ENCODE data around the gene SHANK2. TPM values are rescaled to one million over a fixed set of nuclear protein-coding genes. Genes with fewer than 3 reads are reported as not detected.
A peak's percentile ranks its signal among the peaks of the same experiment; 100 is the strongest.

Gene SHANK2
- total and polyA plus RNA-seq, 7 donors: 3.5 to 43.8 (median 8.0) TPM

DNA sequence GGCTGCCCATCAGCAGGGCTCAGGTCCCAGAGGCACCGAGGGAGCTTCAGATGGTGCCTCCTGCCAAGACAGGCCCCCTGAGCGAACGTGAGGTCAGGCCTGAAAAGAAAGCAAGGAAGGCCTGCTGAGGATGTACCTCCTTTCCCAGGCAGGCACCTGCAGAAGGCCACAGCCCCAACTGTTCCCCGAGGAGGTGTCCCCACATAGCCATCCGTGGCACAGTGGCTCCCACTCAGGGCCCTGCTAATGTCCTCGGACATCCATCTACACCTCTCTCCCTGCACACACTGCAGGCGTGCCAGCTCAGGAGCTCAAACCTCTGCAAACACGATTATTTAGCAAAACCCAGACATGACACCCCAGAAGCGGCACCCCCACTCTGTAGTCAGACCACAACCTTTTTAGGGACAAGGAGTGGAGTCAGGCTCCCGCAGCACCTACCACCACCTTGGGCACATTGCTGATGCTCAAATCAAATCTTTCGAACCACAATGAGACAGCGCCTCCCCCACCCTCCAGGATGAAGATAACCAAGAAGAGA lies 36.9 kb downstream of the SHANK2 start:
- Histone ChIP-seq H3K27ac (no peak overlapping the region), H3K36me3 (no peaks in the 10 kb centered on the region), H3K27me3 (no peaks in the 10 kb centered on the region), H3K4me1 (peaks cover 0 to 15% (median 9%) of the 10 kb centered on the region in 4 donors), H3K4me3 (no peak overlapping the region), H3K9me3 (no peaks in the 10 kb centered on the region)
- WGBS, 2 donors: 93% methylated on average over 12 of the region's 12 CpGs
- TF ChIP-seq POLR2A (IDR thresholded peaks at IDR 0.05) (no peak), EP300 (IDR thresholded peaks at IDR 0.05) (no peak), POLR2AphosphoS5 (IDR thresholded peaks at IDR 0.05) (no peak)
- TF ChIP-seq, protein P1, sequence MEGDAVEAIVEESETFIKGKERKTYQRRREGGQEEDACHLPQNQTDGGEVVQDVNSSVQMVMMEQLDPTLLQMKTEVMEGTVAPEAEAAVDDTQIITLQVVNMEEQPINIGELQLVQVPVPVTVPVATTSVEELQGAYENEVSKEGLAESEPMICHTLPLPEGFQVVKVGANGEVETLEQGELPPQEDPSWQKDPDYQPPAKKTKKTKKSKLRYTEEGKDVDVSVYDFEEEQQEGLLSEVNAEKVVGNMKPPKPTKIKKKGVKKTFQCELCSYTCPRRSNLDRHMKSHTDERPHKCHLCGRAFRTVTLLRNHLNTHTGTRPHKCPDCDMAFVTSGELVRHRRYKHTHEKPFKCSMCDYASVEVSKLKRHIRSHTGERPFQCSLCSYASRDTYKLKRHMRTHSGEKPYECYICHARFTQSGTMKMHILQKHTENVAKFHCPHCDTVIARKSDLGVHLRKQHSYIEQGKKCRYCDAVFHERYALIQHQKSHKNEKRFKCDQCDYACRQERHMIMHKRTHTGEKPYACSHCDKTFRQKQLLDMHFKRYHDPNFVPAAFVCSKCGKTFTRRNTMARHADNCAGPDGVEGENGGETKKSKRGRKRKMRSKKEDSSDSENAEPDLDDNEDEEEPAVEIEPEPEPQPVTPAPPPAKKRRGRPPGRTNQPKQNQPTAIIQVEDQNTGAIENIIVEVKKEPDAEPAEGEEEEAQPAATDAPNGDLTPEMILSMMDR (IDR thresholded peaks at IDR 0.05): no peak
- intact Hi-C loops (cut with DNase I): no loop called here
- DNase-seq: peak; percentile 41

DNA sequence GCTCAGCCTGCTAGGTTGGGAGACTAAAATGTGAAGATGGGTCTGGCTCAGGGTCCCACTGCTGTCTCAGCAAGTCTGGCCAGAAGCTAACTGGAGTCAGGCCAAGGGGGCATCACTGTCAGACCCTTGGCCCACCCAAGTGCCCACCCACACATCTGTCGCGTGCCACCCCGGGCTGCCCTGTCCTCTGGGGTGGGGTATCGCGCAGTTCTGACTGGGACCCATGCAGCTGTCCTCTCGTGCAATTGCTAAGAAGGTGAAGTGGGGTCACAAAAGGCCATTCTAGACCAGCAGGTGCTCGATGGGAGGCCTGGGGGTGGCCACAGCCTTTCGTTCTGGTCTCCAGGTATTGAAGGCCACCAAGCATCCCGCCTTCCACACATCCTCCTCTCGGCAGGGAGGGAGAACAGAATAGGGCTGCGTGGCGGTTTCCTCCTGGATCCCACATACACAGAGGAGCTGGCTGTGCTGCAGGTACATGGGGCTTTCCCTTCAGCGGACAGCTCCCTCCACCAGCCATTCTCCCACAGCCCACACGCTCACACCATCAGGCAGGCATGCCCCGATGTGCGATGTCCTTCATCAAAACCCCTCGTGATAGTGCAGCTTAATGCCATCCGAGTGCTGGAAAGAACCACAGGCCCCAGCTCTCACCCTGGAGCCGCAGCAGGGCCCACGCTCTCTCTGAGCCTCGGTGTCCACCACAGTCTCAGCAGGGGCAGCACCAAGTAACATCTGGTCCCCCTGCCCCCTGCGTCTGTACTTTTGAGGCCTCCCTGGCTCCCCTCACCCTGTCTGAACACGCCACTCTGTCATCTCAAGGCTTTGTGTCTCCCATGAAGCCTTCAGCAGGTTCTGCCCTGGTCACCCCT lies 37.6 kb downstream of the SHANK2 start:
- H3K36me3 ChIP-seq: no peaks in the 10 kb centered on the region
- H3K27ac ChIP-seq: no peak overlapping the region
- 92 to 95% methylated on average over 23 of the region's 23 CpGs for WGBS, 2 donors
- peaks cover 0 to 15% (median 9%) of the 10 kb centered on the region in 4 donors for H3K4me1 ChIP-seq
- no peak overlapping the region for H3K4me3 ChIP-seq
- TF ChIP-seq EP300 (IDR thresholded peaks at IDR 0.05) (no peak), POLR2AphosphoS5 (IDR thresholded peaks at IDR 0.05) (no peak), POLR2A (IDR thresholded peaks at IDR 0.05) (no peak)
- TF ChIP-seq, protein P1 (IDR thresholded peaks at IDR 0.05): no peak
- H3K9me3 ChIP-seq: no peaks in the 10 kb centered on the region
- DNase-seq: peak; percentile 53
- intact Hi-C loops (cut with DNase I): no loop called here
- H3K27me3 ChIP-seq: no peaks in the 10 kb centered on the region

DNA sequence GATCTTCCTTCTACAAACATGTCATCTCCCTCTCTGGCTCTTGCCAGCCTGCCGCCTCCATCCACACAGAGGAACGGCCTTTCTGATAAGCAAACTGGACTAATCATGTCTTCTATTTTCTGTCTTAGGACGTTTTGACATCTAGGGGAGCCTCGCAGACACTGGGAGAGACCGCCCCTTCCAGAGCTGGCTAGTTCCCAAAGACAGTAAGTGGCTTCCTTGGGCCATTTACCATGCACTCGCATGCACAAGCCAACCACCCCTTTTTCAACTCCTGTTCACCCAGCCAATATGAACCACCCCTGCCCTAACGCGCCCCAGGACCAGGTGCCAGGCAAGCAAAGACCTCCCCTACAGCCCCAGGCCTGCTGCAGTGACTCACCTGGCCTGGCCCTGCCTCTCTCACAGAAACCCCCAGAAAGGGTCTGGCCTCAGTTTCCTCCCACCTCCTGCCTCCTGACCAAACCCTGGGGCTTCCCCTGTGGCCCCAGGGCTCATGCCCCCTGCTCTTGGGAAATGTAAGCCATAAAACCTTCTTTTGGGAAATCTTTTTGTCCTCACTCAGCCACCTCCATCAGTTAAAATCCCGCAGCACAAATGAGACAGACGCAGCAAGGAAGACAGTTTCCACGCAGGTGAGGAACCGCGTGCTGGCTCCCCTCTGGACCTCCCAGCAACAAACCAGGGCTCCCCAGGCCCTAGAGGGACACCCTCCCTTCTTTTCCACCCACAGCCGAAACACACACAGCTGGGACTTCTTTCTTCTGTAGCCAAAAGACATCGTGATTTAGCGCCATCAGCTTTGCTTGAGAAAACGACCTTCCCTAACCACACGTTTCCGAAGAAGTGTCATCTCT lies 38.5 kb downstream of the SHANK2 start:
- DNase-seq: peak; percentile 61
- H3K27me3 ChIP-seq: no peaks in the 10 kb centered on the region
- 84 to 89% methylated on average over 19 of the region's 19 CpGs for WGBS, 2 donors

DNA sequence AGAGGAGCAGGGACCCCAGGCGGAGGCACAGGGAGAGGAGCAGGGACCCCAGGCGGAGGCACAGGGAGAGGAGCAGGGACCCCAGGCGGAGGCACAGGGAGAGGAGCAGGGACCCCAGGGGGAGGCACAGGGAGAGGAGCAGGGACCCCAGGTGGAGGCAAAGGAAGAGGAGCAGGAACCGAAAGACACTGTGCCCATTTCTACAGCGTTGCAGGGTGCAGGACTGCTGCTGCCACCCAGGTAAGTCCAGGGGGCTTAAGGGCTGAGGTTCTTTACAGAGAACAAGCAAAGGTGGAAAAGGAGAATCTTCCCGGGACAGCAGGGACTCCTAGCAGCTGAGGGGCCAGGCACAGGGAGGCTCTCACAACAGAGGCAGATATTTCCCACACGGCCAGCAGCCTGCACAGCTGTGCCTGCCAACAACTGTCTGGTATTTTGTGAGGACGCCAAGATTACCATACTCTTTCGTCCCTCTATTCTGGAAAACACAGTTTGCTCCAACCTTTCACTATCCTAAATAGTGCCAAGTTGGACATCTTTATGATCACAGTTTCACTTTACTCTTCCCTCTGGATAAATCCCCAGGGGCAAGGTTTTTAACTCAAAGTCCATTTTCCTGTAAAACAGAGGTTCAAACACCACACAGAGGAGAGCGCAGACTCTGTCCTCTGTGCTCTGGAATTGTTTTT lies 39.4 kb downstream of the SHANK2 start:
- H3K27me3 ChIP-seq: no peaks in the 10 kb centered on the region
- peaks cover 0 to 3% (median 0%) of the 10 kb centered on the region in 4 donors for H3K9me3 ChIP-seq
- no peak overlapping the region for H3K27ac ChIP-seq
- peak; percentile 69 for DNase-seq
- intact Hi-C loops (cut with DNase I): no loop called here
- H3K36me3 ChIP-seq: no peaks in the 10 kb centered on the region
- H3K4me3 ChIP-seq: no peak overlapping the region
- TF ChIP-seq POLR2AphosphoS5 (IDR thresholded peaks at IDR 0.05): no peak
- peaks cover 0 to 15% (median 9%) of the 10 kb centered on the region in 4 donors for H3K4me1 ChIP-seq
- 83 to 84% methylated on average over 10 of the region's 10 CpGs for WGBS, 2 donors

More for the DNA sequence above, 38.5 kb downstream of the SHANK2 start:
- Histone ChIP-seq H3K4me3 (no peak overlapping the region), H3K27ac (no peak overlapping the region), H3K9me3 (no peaks in the 10 kb centered on the region), H3K36me3 (no peaks in the 10 kb centered on the region), H3K4me1 (peaks cover 0 to 15% (median 9%) of the 10 kb centered on the region in 4 donors)
- intact Hi-C loops (cut with DNase I): no loop called here
- TF ChIP-seq POLR2A (IDR thresholded peaks at IDR 0.05) (no peak), EP300 (IDR thresholded peaks at IDR 0.05) (no peak), POLR2AphosphoS5 (IDR thresholded peaks at IDR 0.05) (no peak)
- TF ChIP-seq, protein P1 (IDR thresholded peaks at IDR 0.05): no peak

Measured in sigmoid colon (tissue), 7 donors.